NOMO-1 (cell line): ENCODE results near the gene BRINP3.
"Not testable (repeated sequence)": the region's sequence is repeated elsewhere in the genome, so short reads cannot be mapped to it uniquely, and the experiment has no call there.

Source experiments
- DNase-seq, 2 experiments: peaks; one replicate each; lab custom pipeline; 2025; ENCODE audit not compliant: unreplicated experiment in 2 of 2; lab: John Stamatoyannopoulos, UW

BRINP3 gene

DNA sequence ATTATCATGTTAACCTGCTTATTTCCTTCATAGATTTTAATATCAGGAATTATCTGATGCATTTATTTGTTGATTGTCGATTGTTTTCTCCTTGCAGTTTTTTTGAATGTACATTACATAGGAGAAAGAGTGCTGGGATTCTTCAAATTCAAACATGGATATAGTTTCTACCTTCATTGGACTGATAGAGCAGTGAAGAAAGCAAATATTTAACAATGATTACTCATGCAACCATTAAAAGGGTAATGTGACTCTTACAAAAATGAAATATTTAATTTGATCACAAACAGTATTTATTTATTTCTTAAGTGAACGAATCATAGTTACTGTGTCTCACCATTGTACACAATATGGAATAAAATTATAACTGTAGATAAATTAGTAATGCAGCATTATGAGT is 350.9 kb downstream of the BRINP3 start:
- no peak for DNase-seq

DNA sequence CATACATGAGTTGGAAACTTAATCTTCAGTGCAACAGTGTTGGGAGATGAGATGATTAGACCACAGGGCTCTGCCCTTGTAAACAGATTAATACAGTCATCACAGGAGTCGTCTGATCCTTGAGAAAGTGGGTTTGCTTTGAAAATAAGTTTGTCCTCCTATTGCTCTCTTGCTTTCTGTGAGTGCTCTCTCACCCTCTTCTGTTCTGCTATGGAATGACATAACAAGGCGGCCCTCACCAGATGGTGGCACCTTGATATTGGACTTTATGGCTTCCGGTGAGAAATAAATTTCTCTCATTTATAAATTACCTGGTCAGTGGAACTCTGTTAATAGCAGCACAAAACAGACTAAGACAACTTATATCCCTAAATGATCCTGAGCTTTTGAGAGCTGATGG is 353.6 kb downstream of the BRINP3 start:
- no peak for DNase-seq

DNA sequence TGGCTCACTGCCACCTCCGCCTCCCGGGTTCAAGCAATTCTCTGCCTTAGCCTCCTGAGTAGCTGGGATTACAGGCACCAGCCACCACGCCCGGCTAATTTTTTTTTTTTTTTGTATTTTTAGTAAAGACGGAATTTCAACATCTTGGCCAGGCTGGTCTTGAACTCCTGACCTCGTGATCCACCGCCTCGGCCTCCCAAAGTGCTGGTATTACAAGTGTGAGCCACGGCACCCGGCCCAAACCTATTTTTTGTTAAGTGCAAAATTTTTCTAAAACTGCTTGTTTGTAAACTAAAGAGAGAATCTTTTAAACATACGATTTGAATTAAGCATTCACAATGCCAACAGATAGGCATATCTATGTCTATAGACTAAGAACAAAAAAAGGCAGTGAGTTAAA is 357.1 kb downstream of the BRINP3 start:
- not testable (repeated sequence) for DNase-seq

GRCh38 chr1:190119683-190120082 is 358.0 kb downstream of the BRINP3 start:
- DNase-seq: no peak

GRCh38 chr1:190116921-190117320 is 360.7 kb downstream of the BRINP3 start:
- no peak for DNase-seq

DNA sequence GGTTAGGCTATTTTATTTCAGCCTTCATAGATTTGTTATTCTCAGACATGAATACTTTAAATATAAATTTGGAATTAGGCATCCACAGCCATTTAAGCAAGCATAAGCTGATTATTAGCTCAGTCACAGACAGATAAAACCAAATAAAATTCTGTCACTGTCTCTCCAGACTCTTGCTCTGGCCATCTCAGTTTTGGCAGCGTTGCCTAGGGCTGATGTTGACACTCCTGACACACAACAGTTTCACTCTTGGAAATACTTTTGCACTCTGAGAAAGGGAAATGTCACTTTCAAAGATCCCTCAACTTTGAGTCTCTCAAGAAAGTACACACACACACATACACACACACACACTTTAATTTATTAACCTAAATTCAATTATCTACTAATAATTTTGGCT is 372.7 kb downstream of the BRINP3 start:
- DNase-seq: no peak

DNA sequence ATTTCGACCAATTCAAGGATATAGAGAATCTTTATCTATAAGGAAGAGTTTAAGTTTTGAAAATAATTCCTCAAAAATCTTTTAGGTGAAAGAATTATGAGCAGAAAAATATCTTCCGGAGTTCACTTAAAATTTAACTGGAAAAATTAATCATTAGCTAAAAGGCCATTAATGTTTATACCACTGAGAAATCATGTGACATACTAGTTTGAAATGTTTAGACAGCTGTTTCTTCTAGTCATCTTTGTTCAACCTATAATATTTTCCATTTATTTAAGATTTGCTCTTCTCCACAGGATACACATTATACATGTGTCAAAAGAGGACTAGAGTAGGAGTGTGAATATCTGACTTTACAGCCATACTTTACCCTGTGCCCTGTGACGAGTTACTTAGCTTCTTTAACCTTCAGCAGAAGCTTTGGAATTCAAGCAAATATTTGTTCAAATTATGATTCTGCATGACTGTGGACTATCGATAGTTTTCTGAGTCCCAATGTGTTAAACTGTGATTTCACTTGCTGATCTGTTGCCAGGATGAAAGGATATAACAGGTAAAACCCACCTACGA is 374.8 kb downstream of the BRINP3 start:
- DNase-seq: no peak

GRCh38 chr1:190101756-190102155 is 375.9 kb downstream of the BRINP3 start:
- no peak for DNase-seq

GRCh38 chr1:190098756-190099155 is 378.9 kb downstream of the BRINP3 start:
- DNase-seq: no peak

DNA sequence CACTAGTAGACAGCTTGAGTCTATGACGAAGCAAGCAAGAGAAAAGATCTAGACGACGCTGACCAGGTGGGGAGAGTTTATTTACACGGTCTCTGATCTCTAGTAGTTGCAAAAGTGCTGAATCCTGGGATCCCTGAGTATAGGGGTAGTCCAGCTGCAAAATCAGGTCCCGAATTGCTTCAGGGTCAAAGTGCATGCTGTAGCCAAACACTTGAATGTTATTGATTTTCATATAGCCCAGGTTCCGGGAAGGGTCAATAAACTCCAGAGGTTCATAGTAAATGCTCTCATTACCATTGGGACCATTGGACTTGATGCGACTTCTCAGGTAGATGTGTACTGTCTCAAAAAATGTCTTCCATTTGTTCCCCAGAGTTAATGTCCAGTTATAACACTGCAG is 379.6 kb downstream of the BRINP3 start:
- no peak for DNase-seq

DNA sequence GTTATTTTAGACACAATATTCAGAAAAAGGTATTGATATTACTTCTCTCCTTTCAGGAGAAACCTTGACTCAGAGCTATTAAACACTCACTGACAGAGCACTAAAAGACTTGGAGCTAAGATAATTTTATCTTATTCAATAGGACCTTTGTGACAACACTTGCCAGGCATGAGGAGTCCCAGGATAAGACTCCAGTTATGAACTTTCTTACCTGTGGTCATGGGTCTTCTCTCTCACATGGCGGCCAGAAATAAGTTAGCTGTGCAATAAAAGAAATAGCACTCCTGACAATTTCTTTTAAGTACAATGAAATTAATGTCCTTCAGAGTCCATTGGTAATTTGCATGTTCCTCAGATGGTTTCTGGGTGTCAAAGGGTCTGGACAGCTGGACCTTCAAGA is 382.1 kb downstream of the BRINP3 start:
- no peak for DNase-seq

DNA sequence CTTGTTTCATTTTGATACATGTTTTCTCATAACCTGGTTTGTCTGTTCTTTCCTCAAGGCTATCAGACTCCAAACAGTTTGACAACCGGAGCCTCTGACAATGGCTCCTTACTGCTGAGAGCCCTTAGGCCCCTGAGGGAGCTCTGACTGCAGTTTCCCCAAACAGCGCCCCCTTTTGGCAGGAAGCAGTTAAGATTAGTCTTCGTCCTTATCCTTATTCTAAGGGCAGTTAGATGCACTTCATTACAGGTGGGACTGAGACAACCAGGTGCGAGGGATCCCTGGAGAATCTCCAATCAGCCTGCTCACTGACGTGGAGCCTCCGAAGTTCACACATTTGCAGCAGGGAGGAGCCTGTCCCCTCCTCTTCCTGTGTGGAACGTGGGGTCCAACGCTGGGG is 393.1 kb downstream of the BRINP3 start:
- DNase-seq: no peak

- DNase-seq: no peak
Observed at GRCh38 chr1:190068304-190068703, 409.4 kb downstream of the BRINP3 start.

- DNase-seq: no peak
Observed at GRCh38 chr1:190067592-190067991, 410.1 kb downstream of the BRINP3 start.

GRCh38 chr1:190066011-190066410 is 411.7 kb downstream of the BRINP3 start:
- no peak for DNase-seq

DNA sequence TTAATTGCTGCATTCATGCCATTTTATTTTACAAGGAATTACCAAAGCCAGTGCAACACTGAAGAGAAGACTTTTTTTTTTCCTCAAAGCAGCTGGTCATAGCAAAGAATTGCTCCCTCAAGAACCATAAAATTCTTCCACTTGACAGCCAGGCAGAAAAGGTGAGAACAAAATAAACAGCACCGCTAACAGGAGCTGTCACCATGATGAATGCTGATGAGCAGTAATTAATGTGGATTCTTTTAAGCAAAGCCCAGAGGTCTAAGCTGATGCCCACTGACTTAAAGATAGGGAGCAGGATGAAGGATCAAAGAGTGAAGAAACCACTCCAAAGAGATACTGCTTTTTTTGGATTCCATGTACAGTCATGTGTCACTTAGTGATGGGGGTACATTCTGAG is 428.4 kb downstream of the BRINP3 start:
- DNase-seq: no peak
